Skeletal muscle tissue (tissue), 4 donors: ENCODE measurements around the gene LUC7L. TPM values are rescaled to one million over a fixed set of nuclear protein-coding genes. Genes with fewer than 3 reads are reported as not detected.
"Not testable (repeated sequence)": the region's sequence is repeated elsewhere in the genome, so short reads cannot be mapped to it uniquely, and the experiment has no call there.

Experiments
- H3K27ac ChIP-seq: one replicate; pipeline ENCODE4 v1.7.0; 2013; ENCODE audit warnings: mild to moderate bottlenecking, low read depth, low read length, inconsistent platforms
- H3K27me3 ChIP-seq, 3 donors: one replicate each; pipeline ENCODE4 v1.7.0; 2013; ENCODE audit warnings: low read length in 3 of 3; ENCODE audit not compliant: control insufficient read depth in 3 of 3, insufficient read depth in 3 of 3
- H3K36me3 ChIP-seq, 3 donors: one replicate each; pipeline ENCODE4 v1.7.0; 2013; ENCODE audit warnings: low read length in 3 of 3; ENCODE audit not compliant: control insufficient read depth in 3 of 3, insufficient read depth in 3 of 3
- H3K4me1 ChIP-seq, 3 donors: one replicate each; pipeline ENCODE4 v1.7.0; 2013; ENCODE audit warnings: low read length in 3 of 3, mild to moderate bottlenecking in 3 of 3; ENCODE audit not compliant: control insufficient read depth in 3 of 3, insufficient read depth in 3 of 3
- H3K4me3 ChIP-seq, 3 donors: one replicate each; pipeline ENCODE4 v1.7.0; 2013; ENCODE audit warnings: low read length in 3 of 3
- H3K9ac ChIP-seq, 3 donors: one replicate each; pipeline ENCODE4 v1.7.0; 2013; ENCODE audit warnings: low read length in 3 of 3, mild to moderate bottlenecking in 3 of 3, moderate library complexity in 2 of 3, low read depth in 1 of 3
- H3K9me3 ChIP-seq, 3 donors: one replicate each; pipeline ENCODE4 v1.7.0; 2013; ENCODE audit warnings: low read length in 3 of 3; ENCODE audit not compliant: control insufficient read depth in 3 of 3
- total RNA-seq: library from RNA; depleted of rRNA; stranded (reverse); fragments of >200 nt; gene quantifications from one replicate; pipeline ENCODE4 v1.2.3, GENCODE V29; 2014
- donor health status: Osteomylitis.

LUC7L gene
- total RNA-seq, 1 donor from 2014 or later, result 38.1 TPM

- H3K27me3 ChIP-seq, result peaks cover 5 to 10% (median 8%) of the 10 kb centered on the region in 3 donors
- H3K9me3 ChIP-seq, result no peaks in the 10 kb centered on the region
- no peak overlapping the region for H3K9ac ChIP-seq
- H3K27ac ChIP-seq, result no peak overlapping the region
- H3K4me1 ChIP-seq, result peaks cover 3 to 9% (median 8%) of the 10 kb centered on the region in 3 donors
- H3K36me3 ChIP-seq, result peaks cover 10 to 18% (median 11%) of the 10 kb centered on the region in 3 donors
- no peak overlapping the region for H3K4me3 ChIP-seq
Observed at GRCh38 chr16:269061-269796, 40.0 kb upstream of the LUC7L start.

DNA sequence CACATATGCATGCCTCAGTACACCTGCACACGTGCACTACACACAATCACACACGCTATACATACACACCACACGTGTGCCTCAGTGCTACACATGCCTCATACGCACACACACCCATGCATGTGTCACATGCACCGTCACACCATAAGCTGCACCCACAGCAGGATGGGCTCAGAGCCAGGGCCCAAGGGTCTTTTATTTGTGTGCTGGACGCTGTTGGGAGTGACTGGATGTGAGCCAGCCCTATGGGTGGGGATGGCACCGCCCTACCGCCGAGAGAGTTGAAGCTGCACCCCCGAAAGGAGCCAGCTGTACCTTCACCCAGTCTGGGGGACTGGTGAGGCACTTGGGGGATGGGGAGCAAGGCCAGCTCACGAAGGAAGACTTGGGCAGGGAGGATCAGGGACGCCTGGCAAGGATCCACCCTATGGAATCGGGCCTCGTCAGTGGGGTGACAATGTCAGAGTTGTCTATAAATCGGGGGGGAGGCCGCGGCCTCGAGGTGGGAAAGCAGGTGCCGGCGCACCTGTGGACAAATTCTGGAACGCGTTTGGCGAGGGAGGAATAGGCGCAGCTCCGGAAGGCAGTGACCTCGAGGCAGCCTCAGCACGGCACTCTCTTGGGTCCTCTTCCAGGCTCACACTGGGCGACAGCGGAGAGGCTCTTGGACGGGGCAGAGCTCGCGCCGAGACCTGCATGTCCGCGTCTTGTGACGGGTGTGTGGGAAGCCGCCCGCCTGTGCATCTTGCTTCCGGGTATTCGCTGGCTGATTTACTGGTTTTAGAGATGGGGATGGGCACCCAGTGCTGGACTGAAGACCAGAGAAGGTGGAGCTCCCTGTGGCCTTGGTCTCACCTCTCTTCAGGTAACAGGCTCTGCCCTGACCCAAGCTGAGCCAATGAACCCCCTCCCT lies 39.1 kb upstream of the LUC7L start:
- Histone ChIP-seq H3K4me3 (no peak overlapping the region), H3K4me1 (peaks cover 3 to 9% (median 8%) of the 10 kb centered on the region in 3 donors), H3K9me3 (no peaks in the 10 kb centered on the region), H3K27ac (no peak overlapping the region), H3K9ac (no peak overlapping the region), H3K27me3 (peaks cover 3 to 7% (median 4%) of the 10 kb centered on the region in 3 donors), H3K36me3 (peaks cover 15 to 27% (median 19%) of the 10 kb centered on the region in 3 donors)

DNA sequence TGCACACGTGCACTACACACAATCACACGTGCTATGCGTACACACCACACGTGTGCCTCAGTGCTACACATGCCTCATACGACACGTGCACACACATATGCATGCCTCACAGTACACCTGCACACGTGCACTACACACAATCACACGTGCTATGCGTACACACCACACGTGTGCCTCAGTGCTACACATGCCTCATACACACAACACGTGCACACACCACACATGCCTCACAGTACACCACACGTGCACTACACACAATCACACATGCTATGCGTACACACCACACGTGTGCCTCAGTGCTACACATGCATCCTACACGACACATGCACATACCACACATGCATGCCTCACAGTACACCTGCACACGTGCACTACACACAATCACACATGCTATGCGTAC lies 38.3 kb upstream of the LUC7L start:
- H3K27ac ChIP-seq, H3K4me3 ChIP-seq, H3K4me1 ChIP-seq, H3K27me3 ChIP-seq, H3K9ac ChIP-seq, H3K9me3 ChIP-seq: not testable (repeated sequence)
- H3K36me3 ChIP-seq, result peaks cover 20 to 32% (median 24%) of the 10 kb centered on the region in 3 donors

DNA sequence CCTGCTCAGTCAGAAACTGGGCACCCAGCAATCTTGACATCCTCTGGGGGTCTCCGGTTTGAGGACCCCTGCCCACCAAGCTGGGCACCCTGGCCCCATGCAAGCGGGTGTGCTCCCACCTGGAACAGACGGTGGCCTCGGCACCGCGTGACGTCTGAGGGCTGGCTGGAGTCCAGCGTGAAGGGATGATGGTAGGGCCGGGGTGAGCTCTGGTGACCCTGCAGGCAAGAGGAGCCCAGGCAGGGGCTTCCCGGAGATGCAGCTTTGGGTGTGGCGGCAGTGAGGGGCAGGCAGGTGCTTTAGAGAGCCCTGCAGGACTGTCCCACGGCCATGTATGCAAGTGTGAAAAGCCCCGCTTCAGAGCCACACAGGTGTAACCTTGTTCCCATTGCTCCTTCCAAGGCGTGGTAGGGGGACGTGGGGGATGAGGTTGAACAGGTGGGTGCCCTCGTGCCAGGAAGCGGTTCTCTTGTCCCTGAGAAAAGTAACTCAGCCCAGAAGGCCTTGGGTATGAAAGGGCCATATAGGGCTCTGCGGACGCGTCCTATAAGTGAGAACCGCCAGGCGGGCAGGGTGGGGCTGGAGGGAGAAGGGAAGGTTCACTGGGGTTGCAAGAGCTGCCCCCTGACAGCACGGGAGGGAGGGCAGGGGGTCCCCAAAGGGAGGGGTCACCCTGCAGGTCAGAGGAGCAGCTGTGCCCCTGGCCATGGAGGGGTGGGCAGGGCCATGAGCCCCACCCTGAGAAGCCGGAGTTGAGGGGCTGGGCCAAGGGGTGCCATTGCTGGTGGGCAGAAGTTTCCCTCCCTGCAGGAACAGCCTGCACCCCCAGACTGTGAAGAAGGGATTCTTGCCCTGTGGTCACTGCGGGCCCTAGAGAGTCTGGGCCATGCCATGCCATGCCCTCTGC lies 37.3 kb upstream of the LUC7L start:
- no peak overlapping the region for H3K27ac ChIP-seq
- H3K4me3 ChIP-seq, result no peak overlapping the region
- H3K9ac ChIP-seq, result peak overlapping the region in 1 of 3 donors; percentile 50
- H3K9me3 ChIP-seq, result no peaks in the 10 kb centered on the region
- H3K27me3 ChIP-seq, result peaks cover 0 to 7% (median 0%) of the 10 kb centered on the region in 3 donors
- H3K36me3 ChIP-seq, result peaks cover 27 to 42% (median 35%) of the 10 kb centered on the region in 3 donors
- peaks cover 3 to 9% (median 8%) of the 10 kb centered on the region in 3 donors for H3K4me1 ChIP-seq

- H3K27me3 ChIP-seq, result peaks cover 0 to 3% (median 0%) of the 10 kb centered on the region in 3 donors
- no peaks in the 10 kb centered on the region for H3K9me3 ChIP-seq
- H3K4me1 ChIP-seq, result peaks cover 3 to 9% (median 8%) of the 10 kb centered on the region in 3 donors
- no peak overlapping the region for H3K4me3 ChIP-seq
- peak overlapping the region in 1 of 3 donors; percentile 50 for H3K9ac ChIP-seq
- H3K27ac ChIP-seq, result no peak overlapping the region
- H3K36me3 ChIP-seq, result peaks cover 35 to 50% (median 40%) of the 10 kb centered on the region in 3 donors
Observed at GRCh38 chr16:265711-266110, 36.5 kb upstream of the LUC7L start.

DNA sequence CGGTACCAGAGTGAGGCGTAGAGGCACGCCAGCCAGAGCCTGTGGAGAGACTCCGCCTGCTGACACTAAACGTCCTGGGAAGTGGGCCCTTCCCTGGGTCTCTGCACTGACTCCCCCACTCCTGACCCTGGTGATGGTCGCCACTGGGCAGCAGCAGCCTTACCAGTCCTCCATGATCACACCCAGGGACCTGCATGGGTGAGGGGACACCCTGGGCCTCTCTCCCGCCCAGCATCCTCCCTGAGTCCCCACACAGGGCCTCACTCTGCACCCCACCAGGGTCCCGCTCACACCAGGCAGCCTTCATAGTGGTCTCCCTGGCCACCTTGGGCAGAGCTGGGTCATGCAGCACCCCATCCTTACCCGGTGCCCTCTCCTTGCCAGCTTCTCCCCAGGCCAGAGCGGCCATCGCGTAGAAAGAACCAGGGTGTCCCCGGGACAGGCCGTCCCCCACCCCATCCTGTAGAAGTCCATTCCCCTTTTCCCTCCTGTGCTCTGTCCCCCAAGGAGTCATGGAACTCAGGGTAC lies 35.8 kb upstream of the LUC7L start:
- Histone ChIP-seq H3K27me3 (no peaks in the 10 kb centered on the region), H3K4me3 (no peak overlapping the region), H3K4me1 (peaks cover 3 to 9% (median 8%) of the 10 kb centered on the region in 3 donors), H3K36me3 (peaks cover 39 to 57% (median 46%) of the 10 kb centered on the region in 3 donors), H3K27ac (no peak overlapping the region), H3K9me3 (no peaks in the 10 kb centered on the region), H3K9ac (no peak overlapping the region)

DNA sequence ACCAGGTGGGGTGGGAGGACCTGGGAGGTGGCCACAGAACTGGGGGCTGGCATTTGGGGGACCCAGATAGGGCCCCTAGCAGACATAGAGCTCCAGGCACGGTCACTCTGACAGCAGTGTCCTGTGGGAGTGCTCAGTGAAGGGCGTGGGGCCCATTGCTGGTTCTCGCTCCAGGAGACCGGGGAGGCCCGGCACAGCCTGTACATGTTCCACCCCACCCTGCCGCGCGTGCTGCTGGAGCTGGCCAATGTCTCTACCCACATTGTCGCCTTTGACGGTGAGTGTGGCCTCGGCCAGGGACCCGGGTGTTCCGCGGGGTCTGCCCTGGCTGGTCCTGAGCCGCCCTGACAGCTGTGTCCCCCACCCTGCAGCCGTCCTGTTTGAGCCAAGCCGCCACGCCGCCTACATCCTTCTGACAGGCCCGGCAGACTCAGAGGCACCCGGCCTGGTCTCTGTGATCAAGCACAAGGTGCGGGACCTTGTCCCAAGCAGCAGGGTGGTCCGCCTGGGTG lies 35.2 kb upstream of the LUC7L start:
- Histone ChIP-seq H3K27ac (no peak overlapping the region), H3K36me3 (peaks cover 44 to 60% (median 51%) of the 10 kb centered on the region in 3 donors), H3K9me3 (no peaks in the 10 kb centered on the region), H3K9ac (no peak overlapping the region), H3K4me1 (peaks cover 3 to 9% (median 8%) of the 10 kb centered on the region in 3 donors), H3K4me3 (no peak overlapping the region), H3K27me3 (no peaks in the 10 kb centered on the region)

- Histone ChIP-seq H3K27ac (no peak overlapping the region), H3K4me3 (no peak overlapping the region), H3K36me3 (peaks cover 49 to 60% (median 51%) of the 10 kb centered on the region in 3 donors), H3K9ac (no peak overlapping the region), H3K4me1 (peaks cover 3 to 9% (median 8%) of the 10 kb centered on the region in 3 donors), H3K27me3 (no peaks in the 10 kb centered on the region), H3K9me3 (no peaks in the 10 kb centered on the region)
Observed at GRCh38 chr16:263944-264343, 34.7 kb upstream of the LUC7L start.

- no peak overlapping the region for H3K9ac ChIP-seq
- H3K4me1 ChIP-seq, result peaks cover 3 to 9% (median 8%) of the 10 kb centered on the region in 3 donors
- no peaks in the 10 kb centered on the region for H3K27me3 ChIP-seq
- no peak overlapping the region for H3K4me3 ChIP-seq
- H3K36me3 ChIP-seq, result peaks cover 49 to 60% (median 51%) of the 10 kb centered on the region in 3 donors
- no peaks in the 10 kb centered on the region for H3K9me3 ChIP-seq
- no peak overlapping the region for H3K27ac ChIP-seq
Observed at GRCh38 chr16:263182-263774, 34.0 kb upstream of the LUC7L start.
